ENCODE results near the gene PPM1G.

Gene PPM1G

GRCh38 chr2:27378809-27379290 lies 30.5 kb downstream of the PPM1G start:
- no peak for TF ChIP-seq CTCF (IDR thresholded peaks at IDR 0.05; ENCODE audit: insufficient read depth, missing control alignments)
- DNase-seq (ENCODE audit: insufficient read length, low spot score) (no peak), FAIRE-seq (no peak)

GRCh38 chr2:27378096-27378808 lies 31.1 kb downstream of the PPM1G start:
- DNase-seq (ENCODE audit: insufficient read length, low spot score) (no peak), FAIRE-seq (no peak)
- peak; percentile 35 for TF ChIP-seq CTCF (IDR thresholded peaks at IDR 0.05; ENCODE audit: insufficient read depth, missing control alignments)

- FAIRE-seq (no peak), DNase-seq (ENCODE audit: insufficient read length, low spot score) (no peak)
- TF ChIP-seq CTCF (IDR thresholded peaks at IDR 0.05; ENCODE audit: insufficient read depth, missing control alignments): no peak
These were observed 31.7 kb downstream of the PPM1G start for GRCh38 chr2:27377618-27378095.

GRCh38 chr2:27376866-27377617 lies 32.3 kb downstream of the PPM1G start:
- FAIRE-seq (no peak), DNase-seq (ENCODE audit: insufficient read length, low spot score) (no peak)
- no peak for TF ChIP-seq CTCF (IDR thresholded peaks at IDR 0.05; ENCODE audit: insufficient read depth, missing control alignments)

- no peak for FAIRE-seq
These were observed 33.1 kb downstream of the PPM1G start for GRCh38 chr2:27376151-27376865.

GRCh38 chr2:27375513-27376099 lies 33.8 kb downstream of the PPM1G start:
- no peak for FAIRE-seq
- TF ChIP-seq CTCF (IDR thresholded peaks at IDR 0.05; ENCODE audit: insufficient read depth, missing control alignments): no peak
- no peak for DNase-seq (ENCODE audit: insufficient read length, low spot score)

More at GRCh38 chr2:27376151-27376865, 33.1 kb downstream of the PPM1G start:
- DNase-seq (ENCODE audit: insufficient read length, low spot score): no peak
- no peak for TF ChIP-seq CTCF (IDR thresholded peaks at IDR 0.05; ENCODE audit: insufficient read depth, missing control alignments)

All from D721Med (cell line).